Bronchus fibroblast of lung (primary cell): Measurements from ENCODE around the gene PLEKHM2. TPM values are rescaled to one million over a fixed set of nuclear protein-coding genes. Genes with fewer than 3 reads are reported as not detected.

Experiments used
- total RNA-seq: library from RNA; depleted of rRNA; stranded (reverse); fragments of >200 nt; gene quantifications from 2 replicates; pipeline ENCODE4 v1.2.3, GENCODE V29; 2015

Gene PLEKHM2
- total RNA-seq: 27.6 and 28.7 TPM in 2 replicates

GRCh38 chr1:15684042-15684461 lies at the start of gene PLEKHM2:
PLEKHM2 (plus strand) TSS chr1:15684320; CDS start chr1:15684559, 239 bp downstream.

GRCh38 chr1:15736038-15736891 lies 52.1 kb downstream of the PLEKHM2 start, which contains the start of gene SLC25A34:
SLC25A34 (plus strand) TSS chr1:15736258; CDS start chr1:15736486, 228 bp downstream.

GRCh38 chr1:15742339-15742801 lies 58.2 kb downstream of the PLEKHM2 start, which contains the start of gene TMEM82:
TMEM82 (plus strand) TSS chr1:15742499; CDS start chr1:15742560, 61 bp downstream.

GRCh38 chr1:15758343-15758931 lies 74.3 kb downstream of the PLEKHM2 start, which contains the start of gene FBLIM1:
FBLIM1 (plus strand) TSS chr1:15758795; CDS start chr1:15764984, 6,189 bp downstream.

Other genes with a start within 250 kb of the PLEKHM2 start
- not detected in 2 replicates for gene CTRC, start 245.9 kb upstream of the PLEKHM2 start, total RNA-seq
- not detected in 2 replicates for gene CELA2A, start 227.6 kb upstream of the PLEKHM2 start, total RNA-seq
- not detected in 2 replicates for gene CELA2B, start 208.2 kb upstream of the PLEKHM2 start, total RNA-seq
- 7.4 and 8.6 TPM in 2 replicates for gene CASP9, start 160.1 kb upstream of the PLEKHM2 start, total RNA-seq
- gene DNAJC16, start 157.5 kb upstream of the PLEKHM2 start, total RNA-seq: 7.0 and 7.2 TPM in 2 replicates
- 2.1 and 3.9 TPM in 2 replicates for gene AGMAT, start 99.3 kb upstream of the PLEKHM2 start, total RNA-seq
- 3.9 and 4.3 TPM in 2 replicates for gene DDI2, start 66.9 kb upstream of the PLEKHM2 start, total RNA-seq
- gene SLC25A34, start 51.9 kb downstream of the PLEKHM2 start, total RNA-seq: 0.15 and 0.17 TPM in 2 replicates
- gene TMEM82, start 58.2 kb downstream of the PLEKHM2 start, total RNA-seq: not detected in 2 replicates
- 61.7 and 63.5 TPM in 2 replicates for gene FBLIM1, start 74.5 kb downstream of the PLEKHM2 start, total RNA-seq
- 0.89 and 1.2 TPM in 2 replicates for gene UQCRHL, start 123.3 kb downstream of the PLEKHM2 start, total RNA-seq
- 4.5 and 4.7 TPM in 2 replicates for gene SPEN, start 163.4 kb downstream of the PLEKHM2 start, total RNA-seq